ENCODE data around the gene LRRC38.

LRRC38 gene

GRCh38 chr1:13483946-13484345 is 29.9 kb downstream of the LRRC38 start:
- no peak for DNase-seq (ENCODE audit: extremely low spot score)
- ChIA-PET CTCF (no interaction called here), POLR2A (no interaction called here)
- TF ChIP-seq ELF4 (IDR thresholded peaks at IDR 0.05) (no peak), ARNT (IDR thresholded peaks at IDR 0.05) (no peak), PKNOX1 (IDR thresholded peaks at IDR 0.05) (no peak), SP1 (IDR thresholded peaks at IDR 0.05) (no peak), TARDBP (IDR thresholded peaks at IDR 0.05) (no peak), FOXM1 (IDR thresholded peaks at IDR 0.05; ENCODE audit: borderline replicate concordance) (no peak), SUZ12 (IDR thresholded peaks at IDR 0.05) (no peak), CTBP1 (IDR thresholded peaks at IDR 0.05; ENCODE audit: borderline replicate concordance) (no peak), HDGF (IDR thresholded peaks at IDR 0.05; ENCODE audit: borderline replicate concordance) (no peak), FOXK2 (IDR thresholded peaks at IDR 0.05) (no peak), NFRKB (IDR thresholded peaks at IDR 0.05) (no peak), L3MBTL2 (conservative IDR thresholded peaks at IDR 0.05) (no peak), LEF1 (IDR thresholded peaks at IDR 0.05; ENCODE audit: borderline replicate concordance) (no peak), FOXA1 (IDR thresholded peaks at IDR 0.05) (no peak), BHLHE40 (IDR thresholded peaks at IDR 0.05; ENCODE audit: borderline replicate concordance) (no peak), ZNF384 (IDR thresholded peaks at IDR 0.05) (no peak)

GRCh38 chr1:13482600-13482999 is 31.2 kb downstream of the LRRC38 start:
- POLR2A ChIA-PET = no interaction called here
- no peak for DNase-seq (ENCODE audit: extremely low spot score)
- CTCF ChIA-PET = interaction anchor here (0.6 kb wide), 1 partner anchor 121 kb away, joined by 4 read pairs; no protein-coding TSS in a partner anchor
- no peak for TF ChIP-seq NFRKB (IDR thresholded peaks at IDR 0.05)
- TF ChIP-seq SP1 (IDR thresholded peaks at IDR 0.05) = no peak
- no peak for TF ChIP-seq TARDBP (IDR thresholded peaks at IDR 0.05)
- TF ChIP-seq LEF1 (IDR thresholded peaks at IDR 0.05; ENCODE audit: borderline replicate concordance) = no peak
- TF ChIP-seq BHLHE40 (IDR thresholded peaks at IDR 0.05; ENCODE audit: borderline replicate concordance) = no peak
- no peak for TF ChIP-seq FOXK2 (IDR thresholded peaks at IDR 0.05)
- TF ChIP-seq CTBP1 (IDR thresholded peaks at IDR 0.05; ENCODE audit: borderline replicate concordance) = no peak
- no peak for TF ChIP-seq PKNOX1 (IDR thresholded peaks at IDR 0.05)
- TF ChIP-seq SUZ12 (IDR thresholded peaks at IDR 0.05) = no peak
- TF ChIP-seq HDGF (IDR thresholded peaks at IDR 0.05; ENCODE audit: borderline replicate concordance) = no peak
- TF ChIP-seq FOXM1 (IDR thresholded peaks at IDR 0.05; ENCODE audit: borderline replicate concordance) = no peak
- TF ChIP-seq FOXA1 (IDR thresholded peaks at IDR 0.05) = no peak
- no peak for TF ChIP-seq L3MBTL2 (conservative IDR thresholded peaks at IDR 0.05)

- CTCF ChIA-PET = no interaction called here
- TF ChIP-seq SUZ12 (IDR thresholded peaks at IDR 0.05) (no peak), L3MBTL2 (conservative IDR thresholded peaks at IDR 0.05) (no peak), FOXM1 (IDR thresholded peaks at IDR 0.05; ENCODE audit: borderline replicate concordance) (no peak), CTBP1 (IDR thresholded peaks at IDR 0.05; ENCODE audit: borderline replicate concordance) (no peak), PKNOX1 (IDR thresholded peaks at IDR 0.05) (no peak), ZNF384 (IDR thresholded peaks at IDR 0.05) (no peak), ELF4 (IDR thresholded peaks at IDR 0.05) (no peak), BHLHE40 (IDR thresholded peaks at IDR 0.05; ENCODE audit: borderline replicate concordance) (no peak), FOXA1 (IDR thresholded peaks at IDR 0.05) (no peak), FOXK2 (IDR thresholded peaks at IDR 0.05) (no peak), NFRKB (IDR thresholded peaks at IDR 0.05) (no peak), SP1 (IDR thresholded peaks at IDR 0.05) (no peak), HDGF (IDR thresholded peaks at IDR 0.05; ENCODE audit: borderline replicate concordance) (no peak), ARNT (IDR thresholded peaks at IDR 0.05) (no peak), TARDBP (IDR thresholded peaks at IDR 0.05) (no peak), LEF1 (IDR thresholded peaks at IDR 0.05; ENCODE audit: borderline replicate concordance) (no peak)
- no peak for DNase-seq (ENCODE audit: extremely low spot score)
- POLR2A ChIA-PET = no interaction called here
Measured at GRCh38 chr1:13479171-13479856, 34.5 kb downstream of the LRRC38 start.

- POLR2A ChIA-PET = no interaction called here
- DNase-seq (ENCODE audit: extremely low spot score) = no peak
- TF ChIP-seq HDGF (IDR thresholded peaks at IDR 0.05; ENCODE audit: borderline replicate concordance) = no peak
- no peak for TF ChIP-seq ARNT (IDR thresholded peaks at IDR 0.05)
- no peak for TF ChIP-seq CTBP1 (IDR thresholded peaks at IDR 0.05; ENCODE audit: borderline replicate concordance)
- TF ChIP-seq L3MBTL2 (conservative IDR thresholded peaks at IDR 0.05) = no peak
- TF ChIP-seq ELF4 (IDR thresholded peaks at IDR 0.05) = no peak
- TF ChIP-seq FOXM1 (IDR thresholded peaks at IDR 0.05; ENCODE audit: borderline replicate concordance) = no peak
- no peak for TF ChIP-seq BHLHE40 (IDR thresholded peaks at IDR 0.05; ENCODE audit: borderline replicate concordance)
- TF ChIP-seq TARDBP (IDR thresholded peaks at IDR 0.05) = no peak
- no peak for TF ChIP-seq SUZ12 (IDR thresholded peaks at IDR 0.05)
- TF ChIP-seq ZNF384 (IDR thresholded peaks at IDR 0.05) = no peak
- no peak for TF ChIP-seq PKNOX1 (IDR thresholded peaks at IDR 0.05)
- TF ChIP-seq FOXK2 (IDR thresholded peaks at IDR 0.05) = no peak
- TF ChIP-seq LEF1 (IDR thresholded peaks at IDR 0.05; ENCODE audit: borderline replicate concordance) = no peak
- no peak for TF ChIP-seq SP1 (IDR thresholded peaks at IDR 0.05)
- TF ChIP-seq NFRKB (IDR thresholded peaks at IDR 0.05) = no peak
- no peak for TF ChIP-seq FOXA1 (IDR thresholded peaks at IDR 0.05)
- CTCF ChIA-PET = no interaction called here
Measured at GRCh38 chr1:13478692-13479091, 35.1 kb downstream of the LRRC38 start.

GRCh38 chr1:13469343-13469742 is 44.5 kb downstream of the LRRC38 start:
- TF ChIP-seq FOXA1 (IDR thresholded peaks at IDR 0.05) (no peak), CTBP1 (IDR thresholded peaks at IDR 0.05; ENCODE audit: borderline replicate concordance) (no peak), TARDBP (IDR thresholded peaks at IDR 0.05) (no peak), PKNOX1 (IDR thresholded peaks at IDR 0.05) (no peak), L3MBTL2 (conservative IDR thresholded peaks at IDR 0.05) (no peak), SUZ12 (IDR thresholded peaks at IDR 0.05) (no peak), FOXK2 (IDR thresholded peaks at IDR 0.05) (no peak), FOXM1 (IDR thresholded peaks at IDR 0.05; ENCODE audit: borderline replicate concordance) (no peak), HDGF (IDR thresholded peaks at IDR 0.05; ENCODE audit: borderline replicate concordance) (no peak)
- DNase-seq (ENCODE audit: extremely low spot score) = peak; percentile 42
- POLR2A ChIA-PET = no interaction called here
- CTCF ChIA-PET = no interaction called here

Measured in HEK293T (cell line).